ENCODE results near the gene WDR43.
A peak's percentile ranks its signal among the peaks of the same experiment; 100 is the strongest.

GRCh38 chr2:28958689-28959088 lies 64.2 kb downstream of the WDR43 start:
- TF ChIP-seq YY1 (IDR thresholded peaks at IDR 0.05; ENCODE audit: low read depth): no peak
- peak; percentile 41 for TF ChIP-seq RCOR1 (IDR thresholded peaks at IDR 0.05; ENCODE audit: low read length)
- peak; percentile 79 for TF ChIP-seq CTCF (IDR thresholded peaks at IDR 0.05)
- TF ChIP-seq, protein P1, sequence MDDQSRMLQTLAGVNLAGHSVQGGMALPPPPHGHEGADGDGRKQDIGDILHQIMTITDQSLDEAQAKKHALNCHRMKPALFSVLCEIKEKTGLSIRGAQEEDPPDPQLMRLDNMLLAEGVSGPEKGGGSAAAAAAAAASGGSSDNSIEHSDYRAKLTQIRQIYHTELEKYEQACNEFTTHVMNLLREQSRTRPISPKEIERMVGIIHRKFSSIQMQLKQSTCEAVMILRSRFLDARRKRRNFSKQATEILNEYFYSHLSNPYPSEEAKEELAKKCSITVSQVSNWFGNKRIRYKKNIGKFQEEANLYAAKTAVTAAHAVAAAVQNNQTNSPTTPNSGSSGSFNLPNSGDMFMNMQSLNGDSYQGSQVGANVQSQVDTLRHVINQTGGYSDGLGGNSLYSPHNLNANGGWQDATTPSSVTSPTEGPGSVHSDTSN (IDR thresholded peaks at IDR 0.05): no peak
- peak; percentile 99 for TF ChIP-seq RAD21 (IDR thresholded peaks at IDR 0.05; ENCODE audit: low read length)
- 0 out of 4 replicates have a peak, but pooled peaks of 1 of the 2 experiments have one; percentile 18 for TF ChIP-seq EP300 (IDR thresholded peaks at IDR 0.05; ENCODE audit: borderline replicate concordance in 1 of 2, low read depth in 1 of 2, low read length in 1 of 2)
- TF ChIP-seq NRF1 (IDR thresholded peaks at IDR 0.05; ENCODE audit: low read depth, low read length): no peak; the same call in 1 of the 2 replicates
- no peak for TF ChIP-seq TAF1 (IDR thresholded peaks at IDR 0.05; ENCODE audit: borderline replicate concordance, low read depth, low read length)
- peak; percentile 47 for TF ChIP-seq CHD2 (IDR thresholded peaks at IDR 0.05; ENCODE audit: low read length, partially characterized antibody)
